Skeletal muscle satellite cell (primary cell): Measurements from ENCODE around the gene HDAC10.

ENCODE experiments used
- H3K27me3 ChIP-seq: 2 replicates; pipeline ENCODE4 v1.7.0; 2013; ENCODE audit warnings: low read length; ENCODE audit not compliant: control insufficient read depth, insufficient read depth
- H3K36me3 ChIP-seq: 2 replicates; pipeline ENCODE4 v1.7.0; 2013; ENCODE audit warnings: mild to moderate bottlenecking, control low read depth, low read length; ENCODE audit not compliant: insufficient read depth
- H3K4me1 ChIP-seq: 2 replicates; pipeline ENCODE4 v1.7.0; 2013; ENCODE audit warnings: low read length; ENCODE audit not compliant: control insufficient read depth, insufficient read depth
- H3K4me2 ChIP-seq: 2 replicates; pipeline ENCODE4 v1.7.0; 2013; ENCODE audit warnings: mild to moderate bottlenecking, low read length
- H3K4me3 ChIP-seq: 2 replicates; pipeline ENCODE4 v1.7.0; 2013; ENCODE audit warnings: low read length
- H3K9ac ChIP-seq: 2 replicates; pipeline ENCODE4 v1.7.0; 2013; ENCODE audit warnings: mild to moderate bottlenecking, low read depth, low read length, moderate library complexity
- H3K9me3 ChIP-seq: replicated peaks from 2 replicates; pipeline ENCODE4 v1.7.0; 2013; ENCODE audit warnings: mild to moderate bottlenecking, control low read depth, low read length

HDAC10 gene

GRCh38 chr22:50221410-50222300 is 29.4 kb downstream of the HDAC10 start:
- no peaks in the 10 kb centered on the region for H3K27me3 ChIP-seq
- peaks cover 3% of the 10 kb centered on the region for H3K4me1 ChIP-seq
- H3K4me3 ChIP-seq, result no peak overlapping the region
- no peaks in the 10 kb centered on the region for H3K9me3 ChIP-seq
- no peak overlapping the region for H3K9ac ChIP-seq
- peaks cover 81% of the 10 kb centered on the region for H3K36me3 ChIP-seq
- H3K4me2 ChIP-seq, result no peak overlapping the region

- no peaks in the 10 kb centered on the region for H3K27me3 ChIP-seq
- no peak overlapping the region for H3K9ac ChIP-seq
- no peaks in the 10 kb centered on the region for H3K9me3 ChIP-seq
- H3K4me2 ChIP-seq, result no peak overlapping the region
- peaks cover 86% of the 10 kb centered on the region for H3K36me3 ChIP-seq
- H3K4me1 ChIP-seq, result peaks cover 3% of the 10 kb centered on the region
- no peak overlapping the region for H3K4me3 ChIP-seq
Measured at GRCh38 chr22:50220603-50221409, 30.3 kb downstream of the HDAC10 start.

DNA sequence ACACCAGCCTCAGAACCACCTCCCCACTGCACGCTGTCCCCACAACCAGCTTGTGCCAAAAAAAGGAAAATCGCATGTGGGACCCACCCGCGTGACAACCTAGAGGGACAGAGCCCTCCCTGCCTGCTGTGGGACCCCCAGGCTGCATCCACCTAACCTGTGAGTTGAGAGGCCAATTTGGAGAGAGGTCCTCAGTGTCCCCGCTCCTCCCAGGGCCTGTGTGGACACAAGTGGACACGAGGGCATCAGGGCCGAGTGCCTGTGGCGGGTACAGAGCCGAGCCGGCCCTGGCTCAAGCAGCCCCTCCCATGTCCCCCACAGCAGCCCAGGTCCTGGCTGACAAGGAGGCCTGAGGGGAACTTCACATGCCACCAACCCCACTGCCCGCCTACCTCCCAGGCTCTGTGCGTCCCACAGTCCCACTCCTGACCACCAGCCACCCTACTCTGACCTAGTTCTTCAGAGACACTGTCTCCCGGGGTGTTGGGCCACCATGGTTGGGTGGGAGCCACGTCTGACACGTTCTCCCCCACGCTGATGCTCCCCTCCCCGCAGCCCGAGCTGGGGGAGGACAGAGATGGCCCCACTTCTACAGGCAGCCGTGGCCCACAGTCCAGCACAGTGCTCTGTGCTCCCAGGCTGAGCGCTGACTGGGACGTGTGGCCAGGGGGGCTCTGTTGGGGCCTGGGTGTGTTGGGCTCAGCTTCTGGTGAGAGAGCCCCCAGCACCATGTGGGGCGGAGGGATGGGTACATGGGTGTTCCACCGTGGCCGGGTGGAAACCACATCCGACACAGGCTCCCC is 31.1 kb downstream of the HDAC10 start:
- no peak overlapping the region for H3K9ac ChIP-seq
- H3K36me3 ChIP-seq, result peaks cover 84% of the 10 kb centered on the region
- no peak overlapping the region for H3K4me3 ChIP-seq
- H3K9me3 ChIP-seq, result no peaks in the 10 kb centered on the region
- H3K4me2 ChIP-seq, result no peak overlapping the region
- H3K4me1 ChIP-seq, result peaks cover 3% of the 10 kb centered on the region
- no peaks in the 10 kb centered on the region for H3K27me3 ChIP-seq

DNA sequence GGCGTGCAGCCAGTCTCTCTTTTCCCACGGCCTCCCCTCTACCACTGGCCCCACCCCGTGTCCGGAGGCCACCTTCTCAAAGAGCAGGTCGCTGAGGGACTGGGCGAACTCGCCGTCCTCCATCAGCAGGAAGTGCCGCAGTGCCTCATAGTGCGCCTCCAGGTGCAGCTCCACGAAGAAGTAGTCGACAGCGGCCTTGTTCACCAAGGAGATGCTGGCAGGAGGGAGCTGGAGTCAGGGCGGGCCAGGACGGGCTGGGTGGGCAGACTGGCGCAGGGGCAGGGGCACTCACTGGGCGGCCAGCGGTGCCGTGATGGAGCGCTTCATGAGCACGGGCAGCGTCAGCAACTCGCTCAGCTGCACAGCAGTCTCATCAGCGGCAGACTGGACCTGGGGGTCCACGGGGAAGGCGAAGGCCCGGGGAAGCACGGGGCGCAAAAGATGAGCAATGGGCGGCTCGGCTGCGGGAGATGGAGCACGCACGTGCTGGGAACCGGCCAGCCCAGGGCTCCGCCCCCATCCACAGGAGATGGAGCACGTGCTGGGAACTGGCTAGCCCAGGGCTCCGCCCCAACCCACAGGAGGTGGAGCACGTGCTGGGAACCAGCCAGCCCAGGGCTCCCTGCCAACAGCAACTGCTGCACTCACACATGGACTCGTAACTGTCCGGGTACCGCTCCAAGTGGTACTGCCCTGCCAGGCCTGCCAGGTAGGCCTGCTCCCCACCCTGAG is 31.9 kb downstream of the HDAC10 start:
- Histone ChIP-seq H3K27me3 (no peaks in the 10 kb centered on the region), H3K4me2 (no peak overlapping the region), H3K4me3 (no peak overlapping the region), H3K36me3 (peaks cover 83% of the 10 kb centered on the region), H3K9me3 (no peaks in the 10 kb centered on the region), H3K4me1 (peaks cover 3% of the 10 kb centered on the region), H3K9ac (no peak overlapping the region)

GRCh38 chr22:50218153-50218995 is 32.7 kb downstream of the HDAC10 start:
- Histone ChIP-seq H3K27me3 (no peaks in the 10 kb centered on the region), H3K36me3 (peaks cover 78% of the 10 kb centered on the region), H3K4me3 (no peak overlapping the region), H3K9ac (no peak overlapping the region), H3K4me1 (peaks cover 3% of the 10 kb centered on the region), H3K4me2 (no peak overlapping the region), H3K9me3 (no peaks in the 10 kb centered on the region)

DNA sequence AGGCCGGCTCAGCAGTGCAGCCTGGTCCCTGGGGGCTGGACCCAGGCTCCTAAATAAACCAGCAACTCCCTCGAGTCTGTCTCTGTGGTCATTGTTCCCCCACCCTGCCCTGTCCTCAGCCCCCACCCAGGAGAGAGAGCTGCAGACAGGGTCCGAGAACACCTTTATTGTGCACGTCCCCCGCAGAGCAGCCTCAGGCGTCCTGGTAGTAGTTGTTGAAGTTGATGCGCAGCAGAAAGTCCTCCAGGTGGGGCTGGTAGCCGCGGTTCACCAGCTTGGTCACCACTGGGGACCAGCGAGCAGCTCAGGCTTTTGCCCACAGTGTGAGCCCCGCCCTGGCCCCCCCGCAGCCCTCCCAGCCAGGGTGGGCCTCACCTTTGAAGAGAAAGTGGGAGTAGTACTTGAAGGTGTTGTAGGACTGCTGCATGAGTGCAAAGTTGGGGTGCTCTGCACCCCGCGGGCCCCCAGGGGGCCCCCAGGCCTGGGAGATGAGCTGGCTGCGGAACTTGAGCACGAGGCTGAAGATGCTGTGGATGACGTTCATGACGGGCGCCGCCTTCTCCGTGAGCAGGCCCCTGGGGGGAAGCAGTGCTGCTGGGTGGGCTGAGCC is 33.4 kb downstream of the HDAC10 start:
- H3K9me3 ChIP-seq, result no peaks in the 10 kb centered on the region

DNA sequence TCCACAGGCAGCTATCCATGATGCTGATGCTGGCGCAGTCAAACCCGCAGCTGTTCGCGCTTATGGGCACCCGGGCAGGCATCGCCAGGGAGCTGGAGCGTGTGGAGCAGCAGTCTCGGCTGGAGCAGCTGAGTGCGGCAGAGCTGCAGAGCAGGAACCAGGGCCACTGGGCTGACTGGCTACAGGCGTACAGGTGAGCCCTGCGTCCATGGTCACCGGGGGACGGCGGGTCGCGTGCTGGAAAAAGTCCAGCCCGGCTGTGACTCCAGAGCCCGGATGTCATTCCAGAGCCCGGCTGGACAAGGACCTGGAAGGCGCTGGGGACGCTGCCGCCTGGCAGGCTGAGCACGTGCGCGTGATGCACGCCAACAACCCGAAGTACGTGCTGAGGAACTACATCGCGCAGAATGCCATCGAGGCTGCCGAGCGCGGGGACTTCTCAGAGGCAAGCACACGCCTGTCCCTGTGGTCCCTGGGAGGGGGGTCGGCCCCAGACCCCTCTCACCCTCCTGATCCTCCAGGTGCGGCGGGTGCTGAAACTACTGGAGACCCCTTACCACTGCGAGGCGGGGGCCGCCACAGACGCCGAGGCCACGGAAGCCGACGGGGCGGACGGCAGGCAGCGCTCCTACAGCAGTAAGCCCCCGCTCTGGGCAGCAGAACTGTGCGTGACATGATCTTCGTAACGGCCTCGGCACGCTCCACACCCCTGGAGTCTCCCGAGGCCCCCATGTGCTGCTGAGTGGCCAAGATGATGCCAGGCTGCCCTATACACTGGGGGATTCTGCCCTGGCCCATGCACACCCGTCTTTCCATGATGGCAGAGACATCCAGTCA is 34.2 kb downstream of the HDAC10 start:
- H3K4me2 ChIP-seq, result no peak overlapping the region
- H3K9me3 ChIP-seq, result no peaks in the 10 kb centered on the region
- H3K4me1 ChIP-seq, result peaks cover 3% of the 10 kb centered on the region
- H3K9ac ChIP-seq, result no peak overlapping the region
- H3K36me3 ChIP-seq, result peaks cover 81% of the 10 kb centered on the region
- no peaks in the 10 kb centered on the region for H3K27me3 ChIP-seq
- no peak overlapping the region for H3K4me3 ChIP-seq

More for the DNA sequence above, 33.4 kb downstream of the HDAC10 start:
- Histone ChIP-seq H3K4me1 (peaks cover 3% of the 10 kb centered on the region), H3K4me3 (no peak overlapping the region), H3K9ac (no peak overlapping the region), H3K27me3 (no peaks in the 10 kb centered on the region), H3K4me2 (no peak overlapping the region), H3K36me3 (peaks cover 81% of the 10 kb centered on the region)

GRCh38 chr22:50216055-50216683 is 34.9 kb downstream of the HDAC10 start:
- H3K9ac ChIP-seq, result no peak overlapping the region
- peaks cover 78% of the 10 kb centered on the region for H3K36me3 ChIP-seq
- no peak overlapping the region for H3K4me2 ChIP-seq
- H3K4me1 ChIP-seq, result peaks cover 3% of the 10 kb centered on the region
- no peaks in the 10 kb centered on the region for H3K9me3 ChIP-seq
- H3K27me3 ChIP-seq, result no peaks in the 10 kb centered on the region
- no peak overlapping the region for H3K4me3 ChIP-seq

- H3K4me1 ChIP-seq, result peaks cover 3% of the 10 kb centered on the region
- H3K36me3 ChIP-seq, result peaks cover 78% of the 10 kb centered on the region
- H3K4me2 ChIP-seq, result no peak overlapping the region
- H3K4me3 ChIP-seq, result no peak overlapping the region
- H3K9me3 ChIP-seq, result no peaks in the 10 kb centered on the region
- H3K27me3 ChIP-seq, result no peaks in the 10 kb centered on the region
- no peak overlapping the region for H3K9ac ChIP-seq
Measured at GRCh38 chr22:50215297-50216054, 35.6 kb downstream of the HDAC10 start.
